Mesothelial cell of epicardium (in vitro differentiated cells): ENCODE measurements around the gene CDH4. TPM values are rescaled to one million over a fixed set of nuclear protein-coding genes. Genes with fewer than 3 reads are reported as not detected.

ENCODE experiments used
- DNase-seq, 2 experiments: peaks; one replicate each; pipeline ENCODE4 v3.0.0; 2021; ENCODE audit warnings: low spot score in 2 of 2; ENCODE audit not compliant: unreplicated experiment in 2 of 2
- H3K27ac Mint-ChIP-seq: 2 replicates; pipeline ENCODE4 v1.8.0; 2021; ENCODE audit warnings: mixed read lengths
- H3K27me3 Mint-ChIP-seq: 2 replicates; pipeline ENCODE4 v1.8.0; 2021; ENCODE audit warnings: low read depth, mixed read lengths
- H3K36me3 Mint-ChIP-seq: 2 replicates; pipeline ENCODE4 v1.8.0; 2021; ENCODE audit warnings: mixed read lengths
- H3K4me1 Mint-ChIP-seq: 2 replicates; pipeline ENCODE4 v1.8.0; 2021; ENCODE audit warnings: mixed read lengths
- H3K4me3 Mint-ChIP-seq: 2 replicates; pipeline ENCODE4 v1.8.0; 2021; ENCODE audit warnings: mild to moderate bottlenecking, moderate library complexity, mixed read lengths
- H3K9me3 Mint-ChIP-seq: 2 replicates; pipeline ENCODE4 v1.8.0; 2021; ENCODE audit warnings: mixed read lengths
- total RNA-seq: library from RNA; stranded (reverse); gene quantifications from 3 replicates; pipeline ENCODE4 v1.2.1, GENCODE V29; 2021
- TF ChIP-seq, protein P1 (sequence below): fragments of 200-600 bp; sonication (generic); IDR thresholded peaks from one replicate; pipeline ENCODE4 v1.5.0; 2021; ENCODE audit warnings: antibody characterized with exemption; ENCODE audit not compliant: unreplicated experiment

Gene CDH4
- total RNA-seq, 1 donor from 2014 or later: 1.1 TPM

DNA sequence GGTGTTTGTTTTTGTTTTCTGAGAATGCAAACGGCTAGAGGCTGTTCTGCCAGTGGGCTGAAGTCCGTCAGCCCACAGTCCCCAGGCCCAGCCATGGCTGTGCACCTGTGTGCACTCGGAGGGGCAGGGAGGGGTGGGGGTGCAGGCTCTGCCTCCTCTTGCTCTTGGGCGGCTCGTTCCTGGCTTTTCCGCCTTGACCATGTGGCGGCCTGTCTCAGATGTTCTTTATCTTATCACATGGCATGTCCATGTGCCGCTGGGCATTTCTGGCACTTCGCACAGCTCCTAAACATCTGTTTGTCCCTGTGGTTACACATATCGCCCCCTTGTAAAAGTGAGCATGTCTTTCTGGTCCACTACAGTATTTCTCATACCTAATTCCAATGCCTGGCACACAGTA lies 137.0 kb downstream of the CDH4 start:
- Mint-ChIP-seq H3K9me3 (peaks cover 17% of the 10 kb centered on the region), H3K27me3 (peaks cover 13% of the 10 kb centered on the region), H3K4me1 (peaks cover 10% of the 10 kb centered on the region), H3K27ac (no peak overlapping the region), H3K4me3 (no peak overlapping the region), H3K36me3 (no peaks in the 10 kb centered on the region)
- DNase-seq: no peak
- TF ChIP-seq, protein P1, sequence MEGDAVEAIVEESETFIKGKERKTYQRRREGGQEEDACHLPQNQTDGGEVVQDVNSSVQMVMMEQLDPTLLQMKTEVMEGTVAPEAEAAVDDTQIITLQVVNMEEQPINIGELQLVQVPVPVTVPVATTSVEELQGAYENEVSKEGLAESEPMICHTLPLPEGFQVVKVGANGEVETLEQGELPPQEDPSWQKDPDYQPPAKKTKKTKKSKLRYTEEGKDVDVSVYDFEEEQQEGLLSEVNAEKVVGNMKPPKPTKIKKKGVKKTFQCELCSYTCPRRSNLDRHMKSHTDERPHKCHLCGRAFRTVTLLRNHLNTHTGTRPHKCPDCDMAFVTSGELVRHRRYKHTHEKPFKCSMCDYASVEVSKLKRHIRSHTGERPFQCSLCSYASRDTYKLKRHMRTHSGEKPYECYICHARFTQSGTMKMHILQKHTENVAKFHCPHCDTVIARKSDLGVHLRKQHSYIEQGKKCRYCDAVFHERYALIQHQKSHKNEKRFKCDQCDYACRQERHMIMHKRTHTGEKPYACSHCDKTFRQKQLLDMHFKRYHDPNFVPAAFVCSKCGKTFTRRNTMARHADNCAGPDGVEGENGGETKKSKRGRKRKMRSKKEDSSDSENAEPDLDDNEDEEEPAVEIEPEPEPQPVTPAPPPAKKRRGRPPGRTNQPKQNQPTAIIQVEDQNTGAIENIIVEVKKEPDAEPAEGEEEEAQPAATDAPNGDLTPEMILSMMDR: no peak

DNA sequence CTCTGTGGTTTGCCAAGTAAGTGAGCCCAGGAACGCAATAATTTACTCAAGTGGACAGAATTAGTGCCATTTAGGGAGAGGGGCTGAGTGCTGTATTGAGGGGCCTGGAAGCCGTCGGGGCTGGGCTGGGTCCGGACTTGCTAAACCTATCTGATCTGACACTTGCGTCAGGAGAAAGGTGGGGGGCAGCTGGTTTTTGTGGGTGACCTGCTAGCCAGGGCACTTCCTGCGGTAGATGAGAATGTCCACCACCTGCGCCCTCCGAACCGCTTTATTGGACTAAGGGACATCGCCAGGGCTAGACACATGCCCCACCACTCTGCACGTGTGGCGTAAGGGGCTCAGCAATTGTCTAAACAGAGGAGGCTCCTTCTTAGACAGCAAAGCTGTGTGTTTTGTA lies 139.1 kb downstream of the CDH4 start:
- peaks cover 10% of the 10 kb centered on the region for H3K4me1 Mint-ChIP-seq
- peaks cover 10% of the 10 kb centered on the region for H3K27me3 Mint-ChIP-seq
- H3K27ac Mint-ChIP-seq: no peak overlapping the region
- DNase-seq: no peak
- TF ChIP-seq, protein P1: no peak
- no peak overlapping the region for H3K4me3 Mint-ChIP-seq
- H3K9me3 Mint-ChIP-seq: peaks cover 4% of the 10 kb centered on the region
- no peaks in the 10 kb centered on the region for H3K36me3 Mint-ChIP-seq

DNA sequence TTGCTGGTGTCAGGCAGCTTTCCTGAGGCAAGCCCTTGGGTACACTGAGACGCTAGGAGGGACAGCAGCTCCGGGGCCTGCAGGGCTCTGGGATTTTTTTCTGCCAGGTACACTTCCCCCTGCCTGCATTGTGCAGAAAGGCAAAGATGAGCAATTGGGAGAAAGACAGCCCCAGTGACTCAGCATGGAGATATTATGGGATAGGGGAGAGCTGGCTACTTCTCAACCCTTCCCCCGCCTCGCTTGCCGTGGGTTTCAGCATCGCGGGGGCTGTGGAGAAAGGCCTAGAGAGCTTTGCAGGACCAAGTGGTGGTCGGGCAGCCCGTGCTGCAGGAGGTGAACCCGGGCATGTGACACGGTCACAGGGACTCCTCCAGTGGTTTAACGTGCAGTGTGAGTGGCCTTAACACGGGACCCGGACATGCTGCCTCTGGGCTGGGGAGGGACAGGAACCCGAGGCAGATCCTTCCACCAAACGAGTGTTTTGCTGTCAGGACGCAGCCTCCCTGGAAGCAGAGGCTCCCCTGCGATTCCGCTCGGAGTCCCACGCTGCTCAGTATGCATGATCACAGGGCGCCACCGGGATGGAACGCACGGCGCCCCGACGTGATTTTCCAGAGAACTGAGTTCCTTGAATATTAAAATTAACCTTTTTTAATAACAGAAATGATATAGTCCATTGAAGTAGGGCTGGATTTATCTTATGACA lies 139.9 kb downstream of the CDH4 start:
- Mint-ChIP-seq H3K4me1 (peaks cover 10% of the 10 kb centered on the region), H3K9me3 (peaks cover 4% of the 10 kb centered on the region), H3K4me3 (no peak overlapping the region), H3K27ac (no peak overlapping the region), H3K27me3 (peaks cover 7% of the 10 kb centered on the region), H3K36me3 (no peaks in the 10 kb centered on the region)
- DNase-seq: no peak
- TF ChIP-seq, protein P1: no peak

DNA sequence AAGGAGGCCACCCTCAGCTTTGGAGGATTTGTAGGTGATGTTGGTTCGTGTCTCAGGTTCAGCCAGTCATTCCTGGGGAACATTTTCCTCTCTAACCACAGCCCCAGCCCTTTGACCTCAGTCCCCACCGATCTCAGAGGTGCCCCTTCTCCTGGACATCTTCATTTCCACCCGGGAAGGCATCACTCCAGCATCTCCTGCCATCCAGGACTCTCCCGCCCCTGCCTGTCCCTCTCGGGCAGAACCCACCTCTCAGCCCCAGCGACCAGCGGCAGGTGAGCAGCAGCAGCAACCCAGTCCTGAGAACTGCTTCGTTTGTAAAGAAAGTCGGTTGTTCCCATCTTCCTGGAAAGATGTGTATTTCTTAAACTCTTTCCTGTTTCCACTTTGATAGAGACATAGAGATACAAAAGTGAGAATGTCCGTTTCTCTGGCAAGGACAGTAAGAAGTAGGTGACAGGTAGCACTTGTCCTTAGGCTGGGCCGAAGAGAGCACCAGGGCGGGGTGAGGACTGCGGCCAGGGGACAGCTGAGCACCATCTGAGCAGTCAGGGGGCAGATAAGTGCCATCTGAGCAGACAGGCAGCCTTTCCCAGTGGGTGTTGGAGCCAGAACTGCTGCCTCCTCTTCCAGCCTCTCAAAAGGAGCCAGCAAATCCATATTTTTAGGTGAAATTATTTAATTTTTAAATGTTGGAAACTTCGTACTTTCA lies 142.2 kb downstream of the CDH4 start:
- peaks cover 4% of the 10 kb centered on the region for H3K9me3 Mint-ChIP-seq
- peaks cover 7% of the 10 kb centered on the region for H3K27me3 Mint-ChIP-seq
- no peak for DNase-seq
- H3K27ac Mint-ChIP-seq: no peak overlapping the region
- TF ChIP-seq, protein P1: no peak
- H3K4me3 Mint-ChIP-seq: no peak overlapping the region
- H3K36me3 Mint-ChIP-seq: no peaks in the 10 kb centered on the region
- peaks cover 4% of the 10 kb centered on the region for H3K4me1 Mint-ChIP-seq

DNA sequence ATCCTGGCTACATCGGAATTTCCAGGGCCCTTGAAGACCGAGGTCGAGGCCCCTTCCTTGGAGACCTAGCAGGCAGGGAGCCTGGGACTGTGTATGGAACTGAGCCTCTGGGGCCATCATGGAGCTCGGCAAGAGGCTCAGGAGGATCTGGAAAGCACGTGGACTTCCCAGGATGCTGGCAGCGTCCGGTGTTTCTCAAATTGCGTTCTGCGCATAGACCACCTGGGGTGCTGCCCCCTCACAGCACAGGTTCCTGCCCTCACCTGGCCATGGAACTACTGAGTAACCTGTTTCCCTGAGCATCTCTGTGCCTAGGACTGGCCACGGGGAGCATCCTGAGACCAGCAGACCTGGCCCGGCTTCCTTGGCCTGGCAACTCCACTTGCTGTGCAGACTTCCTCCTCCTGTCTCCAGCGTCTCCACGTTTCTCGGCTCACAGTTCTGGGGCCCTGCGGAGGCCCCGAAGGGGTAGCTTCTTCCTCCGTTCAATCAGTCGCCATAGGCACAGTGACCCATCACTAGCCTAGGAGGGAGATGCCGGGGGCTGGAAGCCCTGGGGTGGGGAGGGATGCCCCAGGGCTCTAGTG lies 144.3 kb downstream of the CDH4 start:
- Mint-ChIP-seq H3K9me3 (no peaks in the 10 kb centered on the region), H3K36me3 (no peaks in the 10 kb centered on the region)

More for the DNA sequence above, 144.3 kb downstream of the CDH4 start:
- Mint-ChIP-seq H3K4me3 (no peak overlapping the region), H3K27me3 (peaks cover 7% of the 10 kb centered on the region), H3K27ac (no peak overlapping the region), H3K4me1 (peaks cover 4% of the 10 kb centered on the region)
- TF ChIP-seq, protein P1: no peak
- no peak for DNase-seq
